Bronchial epithelial cell (primary cell): ENCODE results near the gene PDZRN3. TPM values are rescaled to one million over a fixed set of nuclear protein-coding genes. Genes with fewer than 3 reads are reported as not detected.

Source experiments
- DNase-seq: peaks from one replicate; pipeline ENCODE4 v3.0.0-alpha.2; 2010; ENCODE audit warnings: low read depth
- FAIRE-seq: peaks from 2 replicates; lab custom pipeline; 2011; peaks lifted over from hg19 to GRCh38; lab: Jason Lieb, UNC
- H3K27me3 ChIP-seq: 2 replicates; pipeline ENCODE4 v1.5.1; 2011; ENCODE audit warnings: low read length; ENCODE audit not compliant: control insufficient read depth, insufficient read depth
- H3K36me3 ChIP-seq: 2 replicates; pipeline ENCODE4 v1.5.1; 2011; ENCODE audit warnings: low read length; ENCODE audit not compliant: control insufficient read depth, insufficient read depth
- H3K4me3 ChIP-seq: 2 replicates; pipeline ENCODE4 v1.5.1; 2011; ENCODE audit warnings: mild to moderate bottlenecking, low read depth, low read length, control low read depth
- CTCF ChIP-seq: IDR thresholded peaks from 2 replicates; pipeline ENCODE4 v1.5.1; 2011; ENCODE audit warnings: mild to moderate bottlenecking, moderate library complexity, low read length, control low read depth, inconsistent platforms; ENCODE audit not compliant: insufficient read depth, severe bottlenecking
- total RNA-seq: library from RNA; depleted of rRNA; stranded (reverse); fragments of >200 nt; gene quantifications from 2 replicates; pipeline ENCODE4 v1.2.1, GENCODE V29; 2014

The PDZRN3 gene
- total RNA-seq, 1 donor from 2014 or later: 0.79 TPM

GRCh38 chr3:73576999-73577461, 47.7 kb downstream of the PDZRN3 start:
- DNase-seq (no peak), FAIRE-seq (no peak)
- no peaks in the 10 kb centered on the region for H3K27me3 ChIP-seq
- H3K36me3 ChIP-seq: no peaks in the 10 kb centered on the region
- TF ChIP-seq CTCF: no peak
- H3K4me3 ChIP-seq: no peak overlapping the region

DNA sequence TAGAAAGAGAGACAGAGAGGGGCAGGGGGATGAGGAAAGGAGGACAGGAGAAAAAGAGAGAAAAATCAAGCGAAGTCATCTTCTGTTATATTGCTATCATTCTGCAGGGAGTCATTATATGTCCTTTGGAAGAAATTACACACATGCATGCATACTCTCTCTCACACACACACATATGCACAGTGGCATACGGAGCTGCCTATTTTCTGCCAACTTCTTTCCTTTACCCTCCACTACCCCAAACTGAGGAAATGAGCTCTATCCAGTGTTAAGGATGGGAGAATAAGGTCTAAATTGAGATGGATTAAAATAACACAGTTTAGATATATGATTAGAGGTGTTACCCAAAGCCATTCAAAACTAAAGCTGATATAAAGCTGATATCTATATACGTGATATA, 48.8 kb downstream of the PDZRN3 start:
- no peaks in the 10 kb centered on the region for H3K27me3 ChIP-seq
- no peaks in the 10 kb centered on the region for H3K36me3 ChIP-seq
- TF ChIP-seq CTCF: no peak
- H3K4me3 ChIP-seq: no peak overlapping the region
- FAIRE-seq: no peak
- DNase-seq: no peak

DNA sequence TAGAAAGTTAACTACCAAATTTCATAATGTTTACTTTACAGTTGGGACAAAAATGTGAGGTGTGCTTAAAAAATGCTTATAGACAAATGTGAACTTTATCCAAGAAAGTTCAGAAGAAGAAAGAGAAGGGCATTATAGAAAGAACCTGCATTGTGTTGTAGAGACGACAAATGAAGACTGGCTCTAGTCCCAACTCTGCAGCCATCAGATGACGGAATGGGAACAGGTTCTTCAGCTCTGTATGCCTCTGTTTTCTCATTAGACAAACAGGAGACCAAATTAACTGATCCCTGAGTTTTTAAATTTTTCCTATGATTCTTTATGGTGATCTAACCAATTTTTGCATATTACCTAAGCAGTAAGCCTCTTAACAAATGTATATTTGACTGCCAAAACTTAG, 49.2 kb downstream of the PDZRN3 start:
- no peak for DNase-seq
- no peak for TF ChIP-seq CTCF
- no peak for FAIRE-seq
- Histone ChIP-seq H3K4me3 (no peak overlapping the region), H3K27me3 (no peaks in the 10 kb centered on the region), H3K36me3 (no peaks in the 10 kb centered on the region)

DNA sequence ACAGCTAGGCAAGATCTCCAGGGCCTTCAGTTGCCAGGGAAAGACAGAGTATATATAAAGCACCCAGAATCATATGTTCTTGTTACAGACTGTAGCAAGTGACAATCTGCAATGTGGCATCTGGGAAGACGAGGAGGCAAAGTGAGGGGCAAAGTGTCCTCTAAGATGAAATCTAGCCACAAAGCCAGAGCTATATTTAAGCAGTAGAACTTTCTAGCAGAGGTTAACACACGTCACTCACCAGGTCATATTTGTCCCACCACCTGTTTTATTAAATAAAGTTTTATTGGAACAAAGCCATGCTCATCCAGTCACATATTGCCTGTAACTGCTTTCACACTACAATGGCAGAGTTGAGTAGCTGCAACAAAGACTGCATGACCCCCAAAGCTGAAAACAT, 51.5 kb downstream of the PDZRN3 start:
- no peak for TF ChIP-seq CTCF
- no peak overlapping the region for H3K4me3 ChIP-seq
- DNase-seq: no peak
- no peaks in the 10 kb centered on the region for H3K27me3 ChIP-seq
- FAIRE-seq: no peak
- no peaks in the 10 kb centered on the region for H3K36me3 ChIP-seq

GRCh38 chr3:73572368-73572767, 52.4 kb downstream of the PDZRN3 start:
- no peak for DNase-seq
- no peak for TF ChIP-seq CTCF
- no peak overlapping the region for H3K4me3 ChIP-seq
- FAIRE-seq: no peak
- H3K36me3 ChIP-seq: no peaks in the 10 kb centered on the region
- no peaks in the 10 kb centered on the region for H3K27me3 ChIP-seq

GRCh38 chr3:73571238-73571794, 53.4 kb downstream of the PDZRN3 start:
- H3K36me3 ChIP-seq: no peaks in the 10 kb centered on the region
- H3K27me3 ChIP-seq: no peaks in the 10 kb centered on the region
- TF ChIP-seq CTCF: no peak
- H3K4me3 ChIP-seq: no peak overlapping the region
- no peak for DNase-seq
- no peak for FAIRE-seq
